Renal cortex interstitium (tissue), 11 donors: ENCODE data around the gene FOXL1. TPM values are rescaled to one million over a fixed set of nuclear protein-coding genes. Genes with fewer than 3 reads are reported as not detected.
A peak's percentile ranks its signal among the peaks of the same experiment; 100 is the strongest.
"Not testable (repeated sequence)": the region's sequence is repeated elsewhere in the genome, so short reads cannot be mapped to it uniquely, and the experiment has no call there.

Source experiments
- DNase-seq, 11 donors: peaks; one replicate each; pipeline ENCODE4 v3.0.0-alpha.2; 2013; ENCODE audit warnings: low read depth in 9 of 11, low spot score in 4 of 11; ENCODE audit errors: extremely low read depth in 1 of 11
- polyA plus RNA-seq, 3 donors: library from polyadenylated mRNA; unstranded; fragments of 120-200 nt; gene quantifications; one replicate each; pipeline ENCODE4 v1.2.1, GENCODE V29; 2013; ENCODE audit not compliant: insufficient read length in 3 of 3

FOXL1 gene
- polyA plus RNA-seq, 3 donors, result 11.3 to 17.8 (median 16.1) TPM

DNA sequence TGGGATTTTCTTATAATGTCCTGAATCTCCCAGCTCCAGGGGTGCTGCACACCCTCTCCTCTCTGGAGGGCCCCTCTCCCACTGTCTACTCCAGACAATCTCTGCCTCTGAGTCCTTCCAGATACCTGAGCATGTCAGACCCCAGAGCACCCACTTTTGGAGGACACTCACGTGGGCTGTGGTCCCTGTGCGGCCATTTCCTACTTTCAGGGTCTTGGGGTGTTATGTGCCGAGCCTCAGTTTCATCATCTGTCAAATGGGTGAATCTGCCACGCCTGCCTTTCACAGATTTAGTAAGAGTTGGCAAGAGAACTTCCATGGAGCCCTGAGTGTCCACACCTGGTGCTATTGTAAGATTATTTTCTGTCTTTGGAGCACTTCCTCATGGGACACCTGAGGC is 3.7 kb upstream of the FOXL1 start:
- no peak for DNase-seq

- no peak for DNase-seq
Observed at GRCh38 chr16:86575095-86575685, 3.2 kb upstream of the FOXL1 start.

- DNase-seq, result peak in 10 of 11 donors; percentile 82 to 94 (median 90)
Observed at GRCh38 chr16:86575754-86576557, 2.4 kb upstream of the FOXL1 start.

DNA sequence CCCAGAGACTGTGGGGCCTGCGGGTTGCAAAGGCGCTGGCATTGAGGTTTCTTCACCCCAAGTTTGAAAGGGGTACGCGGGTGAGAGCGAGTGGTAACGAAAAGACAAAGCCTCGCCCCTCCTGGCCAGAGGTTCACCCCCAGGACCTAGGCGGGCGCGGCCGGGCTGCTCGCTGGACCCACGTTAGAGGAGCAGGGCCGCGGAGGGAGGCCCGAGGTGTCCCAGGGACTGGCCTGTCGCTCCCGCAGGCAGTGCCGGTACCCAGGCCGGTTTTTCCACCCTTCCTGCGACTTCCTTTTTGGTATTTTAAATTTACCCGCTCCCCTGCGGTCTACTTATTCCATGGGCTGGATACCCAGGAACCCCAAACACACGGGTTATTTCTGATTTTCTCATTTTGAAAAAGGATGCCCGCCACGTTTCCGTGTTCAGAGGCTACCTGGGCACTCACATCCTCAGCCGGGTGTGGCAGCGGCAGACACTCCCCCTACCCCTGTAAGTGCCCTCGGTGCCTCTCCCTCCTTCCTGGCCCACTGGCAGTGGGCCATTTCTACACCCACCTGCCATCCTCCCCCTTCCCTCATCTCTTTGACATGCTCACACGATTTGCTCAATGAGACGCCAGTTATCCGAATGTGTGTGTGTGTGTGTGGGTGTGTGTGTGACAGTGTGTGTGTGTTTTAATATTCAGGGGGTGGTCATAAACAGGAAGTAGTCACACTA is 1.6 kb upstream of the FOXL1 start:
- DNase-seq, result no peak

GRCh38 chr16:86577314-86577971 is 906 bp upstream of the FOXL1 start:
- no peak for DNase-seq

DNA sequence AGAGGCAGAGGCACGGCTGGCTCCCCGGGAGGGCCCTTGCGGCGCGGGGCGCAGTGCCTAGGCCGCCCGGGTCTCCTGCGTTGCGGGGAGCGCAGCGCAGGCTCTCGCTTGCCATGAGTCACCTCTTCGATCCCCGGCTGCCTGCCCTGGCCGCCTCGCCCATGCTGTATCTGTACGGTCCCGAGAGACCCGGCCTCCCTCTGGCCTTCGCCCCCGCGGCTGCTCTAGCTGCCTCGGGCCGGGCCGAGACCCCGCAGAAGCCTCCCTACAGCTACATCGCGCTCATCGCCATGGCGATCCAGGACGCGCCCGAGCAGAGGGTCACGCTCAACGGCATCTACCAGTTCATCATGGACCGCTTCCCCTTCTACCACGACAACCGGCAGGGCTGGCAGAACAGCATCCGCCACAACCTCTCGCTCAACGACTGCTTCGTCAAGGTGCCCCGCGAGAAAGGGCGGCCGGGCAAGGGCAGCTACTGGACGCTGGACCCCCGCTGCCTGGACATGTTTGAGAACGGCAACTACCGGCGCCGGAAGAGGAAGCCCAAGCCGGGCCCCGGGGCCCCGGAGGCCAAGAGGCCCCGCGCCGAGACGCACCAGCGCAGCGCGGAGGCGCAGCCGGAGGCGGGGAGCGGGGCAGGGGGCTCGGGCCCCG is 390 bp downstream of the FOXL1 start:
- DNase-seq, result no peak

DNA sequence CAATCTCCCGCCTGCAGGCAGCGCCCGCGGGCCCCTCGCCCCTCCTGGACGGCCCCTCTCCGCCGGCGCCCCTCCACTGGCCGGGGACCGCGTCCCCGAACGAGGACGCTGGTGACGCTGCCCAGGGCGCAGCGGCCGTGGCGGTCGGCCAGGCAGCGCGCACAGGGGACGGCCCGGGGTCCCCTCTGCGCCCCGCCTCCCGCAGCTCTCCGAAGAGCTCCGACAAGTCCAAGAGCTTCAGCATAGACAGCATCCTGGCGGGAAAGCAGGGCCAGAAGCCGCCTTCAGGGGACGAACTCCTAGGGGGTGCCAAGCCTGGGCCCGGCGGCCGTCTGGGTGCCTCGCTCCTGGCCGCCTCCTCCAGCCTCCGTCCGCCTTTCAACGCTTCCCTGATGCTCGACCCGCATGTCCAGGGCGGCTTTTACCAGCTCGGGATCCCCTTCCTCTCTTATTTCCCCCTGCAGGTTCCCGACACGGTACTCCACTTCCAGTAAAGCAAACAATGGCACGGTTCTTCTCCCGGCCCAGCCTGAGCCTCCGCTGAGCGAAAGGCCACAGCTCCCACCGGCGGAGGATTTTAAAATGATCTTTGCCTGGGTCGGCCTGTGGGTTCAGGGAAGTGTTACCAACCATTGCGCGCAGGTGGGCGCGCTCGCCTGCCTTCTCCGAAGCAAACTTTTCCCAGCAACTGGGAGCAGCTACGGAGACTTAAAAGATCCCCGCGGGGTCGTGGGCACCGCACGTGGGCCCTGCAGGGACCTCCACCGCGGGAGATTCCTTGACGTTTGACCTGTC is 1.1 kb downstream of the FOXL1 start:
- DNase-seq, result no peak

DNA sequence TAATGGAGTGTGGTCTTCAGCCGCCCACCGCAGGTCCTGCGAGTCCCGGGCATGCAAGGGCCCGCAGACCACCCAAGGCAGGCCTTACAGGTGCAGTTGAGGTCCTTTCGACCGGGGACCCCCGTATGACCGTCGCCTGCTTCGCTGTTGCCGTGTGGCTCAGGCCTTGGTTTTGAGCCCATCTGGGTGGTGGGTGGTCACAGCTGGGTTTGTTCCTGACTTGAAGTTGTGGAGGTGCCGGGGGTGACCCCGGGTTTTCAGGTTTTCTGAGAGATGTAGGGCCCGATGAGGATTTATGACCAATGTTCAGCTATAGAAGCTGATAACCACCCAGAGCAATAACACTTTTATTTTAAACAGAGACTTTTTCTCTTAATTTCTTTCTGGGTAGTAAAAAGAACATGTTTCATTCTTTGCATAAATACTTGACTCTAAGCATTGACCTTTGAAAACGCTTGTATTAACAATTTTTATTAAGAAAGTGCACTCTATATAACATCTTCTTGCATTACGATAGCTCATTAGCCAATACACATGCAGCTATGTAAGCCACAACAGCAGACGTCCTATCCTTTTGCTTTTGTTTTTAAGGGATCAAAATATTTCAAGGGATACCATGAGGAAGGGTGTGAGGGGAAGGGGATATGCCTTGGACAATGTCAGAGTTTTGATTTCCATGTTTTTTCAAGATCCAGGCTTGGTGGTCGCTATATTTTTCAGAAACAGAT is 1.9 kb downstream of the FOXL1 start:
- DNase-seq, result no peak

- no peak for DNase-seq
Observed at GRCh38 chr16:86580791-86581170, 2.4 kb downstream of the FOXL1 start.

GRCh38 chr16:86581458-86581857 is 3.1 kb downstream of the FOXL1 start:
- no peak for DNase-seq

- DNase-seq, result no peak
Observed at GRCh38 chr16:86584071-86584685, 5.8 kb downstream of the FOXL1 start.

- DNase-seq, result no peak
Observed at GRCh38 chr16:86584726-86585721, 6.7 kb downstream of the FOXL1 start.

DNA sequence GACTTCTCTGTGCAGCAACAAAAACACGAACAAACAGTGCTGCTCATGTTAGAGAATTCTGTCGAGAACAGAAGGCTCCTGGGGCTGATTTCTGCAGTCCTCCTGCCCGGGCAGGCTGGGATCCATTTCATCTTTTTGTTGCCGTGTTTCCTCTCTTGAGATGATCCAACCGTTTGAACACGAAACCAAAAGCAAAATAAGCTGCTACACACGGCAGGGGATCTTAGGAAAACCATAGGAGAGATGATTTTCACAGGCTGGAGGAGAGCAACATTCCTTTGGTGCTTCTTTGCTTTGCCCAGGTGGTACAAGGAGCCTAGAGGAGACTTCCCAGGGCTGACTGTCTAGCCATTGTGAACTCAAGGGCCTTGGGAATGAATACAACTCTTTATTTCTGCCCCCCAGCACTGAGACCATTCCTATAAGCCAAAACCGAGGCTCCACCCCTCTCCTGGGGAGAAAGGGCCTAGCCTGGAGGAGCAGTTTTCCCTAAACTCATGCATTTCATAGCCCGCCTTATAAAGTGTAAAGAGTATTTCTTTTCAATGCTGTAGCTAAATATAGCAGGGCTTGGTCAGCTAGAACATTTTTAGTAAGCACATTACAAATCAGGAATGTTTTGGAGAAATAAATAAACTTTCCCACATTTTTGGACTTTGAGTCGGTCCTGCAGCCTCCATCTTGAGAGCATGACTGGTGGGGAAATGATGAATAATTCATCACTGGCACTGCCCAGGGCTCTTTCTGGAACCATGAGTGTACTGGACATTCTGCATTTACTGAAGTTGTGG is 7.7 kb downstream of the FOXL1 start:
- no peak for DNase-seq

DNA sequence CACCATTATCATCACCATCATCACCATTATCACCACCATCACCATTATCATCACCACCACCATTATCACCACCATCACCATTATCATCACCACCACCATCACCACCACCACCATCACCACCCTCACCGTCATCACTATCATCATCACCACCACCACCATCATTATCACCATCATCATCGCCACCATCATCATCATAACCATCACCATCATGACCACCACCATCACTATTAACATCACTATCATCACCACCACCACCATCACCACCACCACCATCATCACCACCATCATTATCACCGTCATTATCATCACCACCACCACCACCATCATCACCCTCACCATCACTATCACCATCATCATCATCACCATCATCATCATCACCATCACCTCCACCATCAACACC is 9.1 kb downstream of the FOXL1 start:
- no peak for DNase-seq

- DNase-seq, result not testable (repeated sequence)
Observed at GRCh38 chr16:86587955-86588354, 9.6 kb downstream of the FOXL1 start.
